NCI-H146 treated with DMSO at 0.1 percent for 48 hours (cell line): ENCODE measurements around the gene CEBPB.
"Not testable (repeated sequence)": the region's sequence is repeated elsewhere in the genome, so short reads cannot be mapped to it uniquely, and the experiment has no call there.

ENCODE experiments used
- DNase-seq: peaks from one replicate; lab custom pipeline; 2025; ENCODE audit not compliant: unreplicated experiment; lab: John Stamatoyannopoulos, UW

The CEBPB gene

GRCh38 chr20:50192364-50193198, 2.0 kb downstream of the CEBPB start:
- peak; percentile 59 for DNase-seq

- no peak for DNase-seq
Observed at GRCh38 chr20:50193199-50193835, 2.7 kb downstream of the CEBPB start.

GRCh38 chr20:50193836-50194421, 3.3 kb downstream of the CEBPB start:
- DNase-seq, result no peak

GRCh38 chr20:50194422-50194830, 3.8 kb downstream of the CEBPB start:
- DNase-seq, result no peak

- DNase-seq, result no peak
Observed at GRCh38 chr20:50194831-50195523, 4.3 kb downstream of the CEBPB start.

GRCh38 chr20:50195524-50196120, 5.0 kb downstream of the CEBPB start:
- DNase-seq, result no peak

- no peak for DNase-seq
Observed at GRCh38 chr20:50196248-50196647, 5.6 kb downstream of the CEBPB start.

GRCh38 chr20:50196896-50197295, 6.3 kb downstream of the CEBPB start:
- DNase-seq, result no peak

GRCh38 chr20:50197463-50198179, 7.0 kb downstream of the CEBPB start:
- DNase-seq, result no peak

- DNase-seq, result no peak
Observed at GRCh38 chr20:50198180-50198666, 7.6 kb downstream of the CEBPB start.

- DNase-seq, result no peak
Observed at GRCh38 chr20:50198716-50199115, 8.1 kb downstream of the CEBPB start.

- no peak for DNase-seq
Observed at GRCh38 chr20:50199703-50200102, 9.1 kb downstream of the CEBPB start.

- DNase-seq, result no peak
Observed at GRCh38 chr20:50200482-50201104, 10.0 kb downstream of the CEBPB start.

GRCh38 chr20:50201710-50202109, 11.1 kb downstream of the CEBPB start:
- DNase-seq, result not testable (repeated sequence)

- DNase-seq, result no peak
Observed at GRCh38 chr20:50202677-50203076, 12.0 kb downstream of the CEBPB start.

GRCh38 chr20:50203951-50204937, 13.6 kb downstream of the CEBPB start:
- no peak for DNase-seq

GRCh38 chr20:50207026-50207425, 16.4 kb downstream of the CEBPB start:
- no peak for DNase-seq

- no peak for DNase-seq
Observed at GRCh38 chr20:50208085-50208491, 17.5 kb downstream of the CEBPB start.

GRCh38 chr20:50208815-50209214, 18.2 kb downstream of the CEBPB start:
- DNase-seq, result not testable (repeated sequence)
